SK-N-SH (cell line): ENCODE data around the gene AMPH. TPM values are rescaled to one million over a fixed set of nuclear protein-coding genes. Genes with fewer than 3 reads are reported as not detected.
A peak's percentile ranks its signal among the peaks of the same experiment; 100 is the strongest.

Experiments
- CTCF ChIA-PET: fragments of 300-600, 350-600 bp; formaldehyde crosslinking; extraction: SDS; loops from one replicate; lab custom pipeline; 2021; lab: Yijun Ruan, JAX
- POLR2A ChIA-PET: fragments of 350-600 bp; sonication (Branson Sonifier 250); formaldehyde crosslinking; extraction: SDS; loops from one replicate; lab custom pipeline; 2020; ENCODE audit warnings: antibody characterized with exemption, inconsistent platforms; lab: Yijun Ruan, JAX
- DNase-seq: peaks from one replicate; pipeline ENCODE4 v3.0.0; 2012
- H2AFZ ChIP-seq: fragments of 200-600 bp; sonication (generic); 2 replicates; pipeline ENCODE4 v1.8.1; 2016; ENCODE audit warnings: antibody characterized with exemption, mild to moderate bottlenecking, low read depth
- H3F3A ChIP-seq: fragments of 200-600 bp; sonication (generic); replicated peaks from 2 replicates; pipeline ENCODE3; 2016; ENCODE audit warnings: antibody characterized with exemption, mild to moderate bottlenecking; ENCODE audit not compliant: insufficient read depth
- H3K27ac ChIP-seq, 2 experiments: fragments of 200-500 bp in 1 of 2; fragments of 200-600 bp in 1 of 2; sonication (Bioruptor generic) in 1 of 2; sonication (generic), shearing (Covaris generic) in 1 of 2; 2 replicates each; pipeline versions ENCODE4 v1.5.1 to v1.6.1; 2014 to 2016; ENCODE audit warnings: low read depth in 2 of 2, inconsistent platforms in 1 of 2, low read length in 1 of 2, mild to moderate bottlenecking in 1 of 2, mixed read lengths in 1 of 2
- H3K27me3 ChIP-seq: fragments of 200-600 bp; sonication (generic), shearing (Covaris generic); 2 replicates; pipeline ENCODE4 v1.6.1; 2016; ENCODE audit warnings: mixed run types; ENCODE audit not compliant: insufficient read depth
- H3K36me3 ChIP-seq, 2 experiments: fragments of 200-500 bp in 1 of 2; fragments of 200-600 bp in 1 of 2; sonication (Bioruptor generic) in 1 of 2; sonication (generic) in 1 of 2; replicated peaks in 1 of 2; 2 replicates each; pipeline versions ENCODE3 to v1.5.1; 2014 to 2016; ENCODE audit warnings: low read length in 1 of 2, mild to moderate bottlenecking in 1 of 2; ENCODE audit not compliant: insufficient read depth in 2 of 2, control insufficient read depth in 1 of 2
- H3K4me1 ChIP-seq, 2 experiments: fragments of 200-500 bp in 1 of 2; fragments of 200-600 bp in 1 of 2; sonication (Bioruptor generic) in 1 of 2; sonication (generic), shearing (Covaris generic) in 1 of 2; 2 replicates each; pipeline versions ENCODE4 v1.5.1 to v1.6.1; 2014 to 2016; ENCODE audit warnings: low read depth in 1 of 2, low read length in 1 of 2, mixed run types in 1 of 2; ENCODE audit not compliant: insufficient read depth in 2 of 2, control insufficient read depth in 1 of 2
- H3K4me2 ChIP-seq: fragments of 200-600 bp; sonication (generic), shearing (Covaris generic); 2 replicates; pipeline ENCODE4 v1.6.1; 2017; ENCODE audit warnings: mixed run types
- H3K4me3 ChIP-seq, 2 experiments: fragments of 200-500 bp in 1 of 2; fragments of 200-600 bp in 1 of 2; sonication (Bioruptor generic) in 1 of 2; sonication (generic), shearing (Covaris generic) in 1 of 2; 2 replicates each; pipeline versions ENCODE4 v1.5.1 to v1.8.1; 2014 to 2016; ENCODE audit warnings: low read depth in 2 of 2, inconsistent platforms in 1 of 2, low read length in 1 of 2, mild to moderate bottlenecking in 1 of 2, mixed read lengths in 1 of 2, moderate library complexity in 1 of 2
- H3K79me2 ChIP-seq: fragments of 200-600 bp; sonication (generic); 2 replicates; pipeline ENCODE4 v1.8.1; 2017; ENCODE audit warnings: mild to moderate bottlenecking; ENCODE audit not compliant: insufficient read depth
- H3K9ac ChIP-seq: fragments of 200-600 bp; sonication (generic); 2 replicates; pipeline ENCODE4 v1.6.1; 2017; ENCODE audit warnings: mixed run types
- H3K9me2 ChIP-seq: fragments of 200-600 bp; sonication (generic); 2 replicates; pipeline ENCODE4 v1.6.1; 2017; ENCODE audit warnings: mixed run types
- H3K9me3 ChIP-seq: fragments of 200-600 bp; sonication (generic); 2 replicates; pipeline ENCODE4 v1.6.1; 2017; ENCODE audit warnings: mixed run types, mild to moderate bottlenecking, moderate library complexity
- H4K20me1 ChIP-seq: fragments of 200-600 bp; sonication (generic); 2 replicates; pipeline ENCODE4 v1.6.1; 2017; ENCODE audit warnings: mild to moderate bottlenecking, mixed run types; ENCODE audit not compliant: insufficient read depth
- CHD2 ChIP-seq: fragments of 150-350 bp; IDR thresholded peaks from 2 replicates; pipeline ENCODE4 v1.6.1; 2018; ENCODE audit warnings: low read length; ENCODE audit not compliant: partially characterized antibody
- CTCF ChIP-seq: fragments of 200-600 bp; sonication (generic); IDR thresholded peaks from 2 replicates; pipeline ENCODE4 v1.6.1; 2017; ENCODE audit warnings: antibody characterized with exemption, mild to moderate bottlenecking, moderate library complexity
- EZH2phosphoT487 ChIP-seq: fragments of 200-600 bp; sonication (generic); IDR thresholded peaks from 2 replicates; pipeline ENCODE4 v1.6.1; 2017; ENCODE audit warnings: low read depth, mixed run types, mild to moderate bottlenecking, antibody characterized with exemption, moderate library complexity, borderline replicate concordance
- FOXM1 ChIP-seq: IDR thresholded peaks from 2 replicates; pipeline ENCODE4 v1.4.0; 2012; ENCODE audit warnings: low read depth, mild to moderate bottlenecking
- GABPA ChIP-seq: IDR thresholded peaks from 2 replicates; pipeline ENCODE4 v1.4.0; 2012; ENCODE audit warnings: low read depth, mild to moderate bottlenecking
- GATA2 ChIP-seq: sonication (generic); formaldehyde crosslinking; IDR thresholded peaks from 2 replicates; pipeline ENCODE4 v1.5.0; 2020; ENCODE audit warnings: mild to moderate bottlenecking, missing genetic modification reagents
- JUND ChIP-seq: IDR thresholded peaks from 2 replicates; pipeline ENCODE4 v1.4.0; 2012
- MAX ChIP-seq: IDR thresholded peaks from 2 replicates; pipeline ENCODE4 v1.4.0; 2012; ENCODE audit warnings: low read depth
- MEF2A ChIP-seq: IDR thresholded peaks from 2 replicates; pipeline ENCODE4 v1.4.0; 2012; ENCODE audit warnings: low read depth, borderline replicate concordance
- MXI1 ChIP-seq: IDR thresholded peaks from 2 replicates; pipeline ENCODE4 v1.6.1; 2012; ENCODE audit warnings: mild to moderate bottlenecking, low read depth, low read length, improper control_type of control experiment
- NRF1 ChIP-seq: IDR thresholded peaks from 2 replicates; pipeline ENCODE4 v1.6.1; 2012; ENCODE audit warnings: low read depth, mild to moderate bottlenecking, low read length
- PBX3 ChIP-seq: IDR thresholded peaks from 2 replicates; pipeline ENCODE4; 2012
- REST ChIP-seq: IDR thresholded peaks from 2 replicates; pipeline ENCODE4 v1.6.1; 2012; ENCODE audit warnings: mild to moderate bottlenecking, low read depth, low read length, moderate library complexity
- SMC3 ChIP-seq: IDR thresholded peaks from 2 replicates; pipeline ENCODE4 v1.6.1; 2012; ENCODE audit warnings: low read depth, low read length, improper control_type of control experiment
- TAF1 ChIP-seq: IDR thresholded peaks from 2 replicates; pipeline ENCODE4 v1.6.1; 2012; ENCODE audit warnings: low read depth, mild to moderate bottlenecking, low read length, moderate library complexity, borderline replicate concordance
- TEAD4 ChIP-seq: IDR thresholded peaks from 2 replicates; pipeline ENCODE4 v1.4.0; 2012; ENCODE audit warnings: mild to moderate bottlenecking, borderline replicate concordance; ENCODE audit not compliant: insufficient read depth
- USF2 ChIP-seq: fragments of 150-350 bp; IDR thresholded peaks from 2 replicates; pipeline ENCODE4 v1.6.1; 2017; ENCODE audit warnings: antibody characterized with exemption, low read length, low read depth, borderline replicate concordance
- WGBS: methylation state at CpG from one replicate; pipeline ENCODE4 v1.1.6; 2017; ENCODE audit warnings: low lambda C conversion rate; 5-methylcytosine and 5-hydroxymethylcytosine counted together
- polyA plus RNA-seq, 3 experiments: library from polyadenylated mRNA; depleted of rRNA; stranded (reverse); fragments of >200 nt; gene quantifications; 2 replicates each; pipeline ENCODE4 v1.2.3, GENCODE V29; 2012

The AMPH gene
- polyA plus RNA-seq, 1 of the 3 experiments (the other 2 are of a cell fraction) = 0.08 TPM

GRCh38 chr7:38463277-38464225, 167.6 kb downstream of the AMPH start:
- H3K27ac ChIP-seq = no peak overlapping the region
- POLR2A ChIA-PET = no interaction called here
- no peaks in the 10 kb centered on the region for H3K79me2 ChIP-seq
- H3K9me3 ChIP-seq = no peaks in the 10 kb centered on the region
- H4K20me1 ChIP-seq = no peaks in the 10 kb centered on the region
- H3K4me3 ChIP-seq = peak overlapping the region in 1 of 2 experiments; percentile 10; a peak in 1 of 4 replicates
- no peaks in the 10 kb centered on the region for H3K9me2 ChIP-seq
- 6% methylated on average over 8 of the region's 8 CpGs for WGBS
- CTCF ChIA-PET = no interaction called here
- no peaks in the 10 kb centered on the region for H3K4me1 ChIP-seq
- no peak overlapping the region; the same call in 1 of the 2 replicates for H2AFZ ChIP-seq
- TF ChIP-seq TEAD4 (no peak), CHD2 (no peak), USF2 (no peak), MAX (no peak), TAF1 (no peak), REST (no peak), PBX3 (no peak)
- DNase-seq = no peak
- no peak overlapping the region for H3K9ac ChIP-seq
- peak overlapping the region; percentile 26; the same call in 1 of the 2 replicates for H3K4me2 ChIP-seq
- H3K27me3 ChIP-seq = 0 out of 2 replicates have a peak, but pooled peaks cover 6% of the 10 kb centered on the region
- H3F3A ChIP-seq = no peaks in the 10 kb centered on the region
- H3K36me3 ChIP-seq = no peaks in the 10 kb centered on the region

- Histone ChIP-seq H3K4me3 (no peak overlapping the region), H3K27ac (no peak overlapping the region), H3K9ac (no peak overlapping the region), H2AFZ (no peak overlapping the region), H3K9me2 (no peaks in the 10 kb centered on the region), H3K4me1 (no peaks in the 10 kb centered on the region), H3K27me3 (0 out of 2 replicates have a peak, but pooled peaks cover 6% of the 10 kb centered on the region), H3K9me3 (no peaks in the 10 kb centered on the region), H4K20me1 (no peaks in the 10 kb centered on the region), H3F3A (no peaks in the 10 kb centered on the region), H3K79me2 (no peaks in the 10 kb centered on the region), H3K36me3 (no peaks in the 10 kb centered on the region), H3K4me2 (no peak overlapping the region)
- no peak for DNase-seq
- TF ChIP-seq SMC3 = no peak
- no peak for TF ChIP-seq JUND
- TF ChIP-seq NRF1 = no peak
- no peak for TF ChIP-seq EZH2phosphoT487
- TF ChIP-seq MXI1 = no peak
- no peak for TF ChIP-seq GATA2 (CRISPR knock-in tag)
- TF ChIP-seq MAX = no peak
- TF ChIP-seq CTCF = no peak
- TF ChIP-seq TEAD4 = no peak
- no peak for TF ChIP-seq GABPA
- no peak for TF ChIP-seq MEF2A
- no peak for TF ChIP-seq FOXM1
- ChIA-PET CTCF (no interaction called here), POLR2A (no interaction called here)
- WGBS = 33% methylated on average over 11 of the region's 11 CpGs
These were observed 168.4 kb downstream of the AMPH start for GRCh38 chr7:38462819-38463218.
